Activated B cell treated with CpG ODN at 0.5 μM for 24 hours (primary cell): ENCODE measurements around the gene RYR2. TPM values are rescaled to one million over a fixed set of nuclear protein-coding genes. Genes with fewer than 3 reads are reported as not detected.

Source experiments
- ATAC-seq: fragments of 200-7000 bp; cut with Tn5 transposase; one replicate; pipeline ENCODE4 v1.10.0; 2021; ENCODE audit warnings: low read depth, mild to moderate bottlenecking, moderate library complexity
- CTCF ChIA-PET: fragments of 350-600 bp; sonication (Branson Sonifier 250); formaldehyde crosslinking; loops from one replicate; lab custom pipeline; 2021; ENCODE audit warnings: antibody characterized with exemption; lab: Charles Lee
- POLR2A ChIA-PET: fragments of 350-600 bp; sonication (Branson Sonifier 250); formaldehyde crosslinking; loops from one replicate; lab custom pipeline; 2021; ENCODE audit warnings: antibody characterized with exemption; lab: Charles Lee
- DNase-seq: peaks from one replicate; pipeline ENCODE4 v3.0.0; 2022
- H3K27ac Mint-ChIP-seq: one replicate; pipeline ENCODE4 v1.8.0; 2020; ENCODE audit warnings: mixed read lengths
- H3K27me3 Mint-ChIP-seq: one replicate; pipeline ENCODE4 v1.8.0; 2021; ENCODE audit warnings: mixed read lengths
- H3K36me3 Mint-ChIP-seq: one replicate; pipeline ENCODE4 v1.8.0; 2021; ENCODE audit warnings: low read depth, mixed read lengths
- H3K4me1 Mint-ChIP-seq: one replicate; pipeline ENCODE4 v1.8.0; 2021; ENCODE audit warnings: mixed read lengths
- H3K4me3 Mint-ChIP-seq: one replicate; pipeline ENCODE4 v1.8.0; 2020; ENCODE audit warnings: mild to moderate bottlenecking, mixed read lengths
- H3K9me3 Mint-ChIP-seq: one replicate; pipeline ENCODE4 v1.8.0; 2020; ENCODE audit warnings: mixed read lengths
- CTCF ChIP-seq: fragments of 200-600 bp; IDR thresholded peaks from one replicate; pipeline ENCODE4 v1.8.0; 2022; ENCODE audit warnings: antibody characterized with exemption, mild to moderate bottlenecking
- intact Hi-C: fragments of 100-400 bp; cut with micrococcal nuclease; formaldehyde crosslinking; loops from one replicate; pipeline ENCODE4 v1.15.1; 2024
- total RNA-seq: library from RNA; stranded (reverse); gene quantifications from 2 replicates; pipeline ENCODE4 v1.2.3, GENCODE V29; 2022

RYR2 gene
- total RNA-seq, 1 donor from 2014 or later, result not detected

- POLR2A ChIA-PET, result no interaction called here
- no peaks in the 10 kb centered on the region for H3K9me3 Mint-ChIP-seq
Observed at GRCh38 chr1:237509748-237510147, 467.8 kb downstream of the RYR2 start.

GRCh38 chr1:237525102-237525501, 483.1 kb downstream of the RYR2 start:
- no peaks in the 10 kb centered on the region for H3K27me3 Mint-ChIP-seq
- ChIA-PET CTCF (no interaction called here), POLR2A (no interaction called here)
- intact Hi-C loops, result no loop called here
- DNase-seq (no peak), ATAC-seq (no peak)
- no peaks in the 10 kb centered on the region for H3K36me3 Mint-ChIP-seq
- no peak overlapping the region for H3K27ac Mint-ChIP-seq
- peaks cover 6% of the 10 kb centered on the region for H3K9me3 Mint-ChIP-seq
- H3K4me1 Mint-ChIP-seq, result no peaks in the 10 kb centered on the region
- no peak for TF ChIP-seq CTCF
- no peak overlapping the region for H3K4me3 Mint-ChIP-seq

More at GRCh38 chr1:237509748-237510147, 467.8 kb downstream of the RYR2 start:
- H3K4me1 Mint-ChIP-seq, result no peaks in the 10 kb centered on the region
- intact Hi-C loops, result no loop called here
- no peaks in the 10 kb centered on the region for H3K36me3 Mint-ChIP-seq
- ATAC-seq, result no peak
- CTCF ChIA-PET, result no interaction called here
- no peak for TF ChIP-seq CTCF
- no peak overlapping the region for H3K27ac Mint-ChIP-seq
- no peaks in the 10 kb centered on the region for H3K27me3 Mint-ChIP-seq
- H3K4me3 Mint-ChIP-seq, result no peak overlapping the region
- DNase-seq, result no peak

- DNase-seq (no peak), ATAC-seq (no peak)
- intact Hi-C loops, result no loop called here
- Mint-ChIP-seq H3K36me3 (no peaks in the 10 kb centered on the region), H3K9me3 (peaks cover 4% of the 10 kb centered on the region), H3K27ac (no peak overlapping the region), H3K27me3 (no peaks in the 10 kb centered on the region), H3K4me3 (no peak overlapping the region), H3K4me1 (no peaks in the 10 kb centered on the region)
- no peak for TF ChIP-seq CTCF
- ChIA-PET POLR2A (no interaction called here), CTCF (no interaction called here)
Observed at GRCh38 chr1:237527761-237528160, 485.8 kb downstream of the RYR2 start.

GRCh38 chr1:237528545-237528944, 486.6 kb downstream of the RYR2 start:
- Mint-ChIP-seq H3K27ac (no peak overlapping the region), H3K27me3 (no peaks in the 10 kb centered on the region), H3K4me1 (no peaks in the 10 kb centered on the region), H3K4me3 (no peak overlapping the region), H3K36me3 (no peaks in the 10 kb centered on the region), H3K9me3 (peaks cover 4% of the 10 kb centered on the region)
- intact Hi-C loops, result no loop called here
- TF ChIP-seq CTCF, result no peak
- ChIA-PET POLR2A (no interaction called here), CTCF (no interaction called here)
- no peak for DNase-seq
- no peak for ATAC-seq

GRCh38 chr1:237539055-237539454, 497.1 kb downstream of the RYR2 start:
- intact Hi-C loops, result no loop called here
- Mint-ChIP-seq H3K4me3 (no peak overlapping the region), H3K27me3 (no peaks in the 10 kb centered on the region), H3K27ac (no peak overlapping the region), H3K36me3 (no peaks in the 10 kb centered on the region), H3K9me3 (no peaks in the 10 kb centered on the region), H3K4me1 (no peaks in the 10 kb centered on the region)
- POLR2A ChIA-PET, result no interaction called here
- no peak for ATAC-seq
- TF ChIP-seq CTCF, result no peak
- no peak for DNase-seq
- CTCF ChIA-PET, result no interaction called here
